GM19452 (cell line): ENCODE measurements around the gene GLI3.

ENCODE experiments used
- ATAC-seq: cut with Tn5 transposase; IDR thresholded peaks from one replicate; pipeline ENCODE4 v1.9.1; 2021; ENCODE audit not compliant: unreplicated experiment

GLI3 gene

GRCh38 chr7:42145539-42145938 lies 91.5 kb downstream of the GLI3 start:
- no peak for ATAC-seq

- ATAC-seq = no peak
These were observed 92.4 kb downstream of the GLI3 start for GRCh38 chr7:42144604-42145003.

GRCh38 chr7:42143711-42144600 lies 93.1 kb downstream of the GLI3 start:
- ATAC-seq = no peak

GRCh38 chr7:42142089-42142488 lies 94.9 kb downstream of the GLI3 start:
- ATAC-seq = no peak

- ATAC-seq = no peak
These were observed 97.3 kb downstream of the GLI3 start for GRCh38 chr7:42139751-42140150.

- ATAC-seq = no peak
These were observed 98.3 kb downstream of the GLI3 start for GRCh38 chr7:42138691-42139090.

- no peak for ATAC-seq
These were observed 99.1 kb downstream of the GLI3 start for GRCh38 chr7:42137941-42138340.

- ATAC-seq = no peak
These were observed 99.6 kb downstream of the GLI3 start for GRCh38 chr7:42137431-42137830.

GRCh38 chr7:42135728-42136127 lies 101.3 kb downstream of the GLI3 start:
- no peak for ATAC-seq

- no peak for ATAC-seq
These were observed 102.6 kb downstream of the GLI3 start for GRCh38 chr7:42134276-42134876.

- ATAC-seq = no peak
These were observed 103.7 kb downstream of the GLI3 start for GRCh38 chr7:42133321-42133720.

GRCh38 chr7:42128703-42129102 lies 108.3 kb downstream of the GLI3 start:
- ATAC-seq = no peak

GRCh38 chr7:42127232-42127622 lies 109.8 kb downstream of the GLI3 start:
- no peak for ATAC-seq

GRCh38 chr7:42126475-42127231 lies 110.4 kb downstream of the GLI3 start:
- no peak for ATAC-seq

GRCh38 chr7:42125321-42125720 lies 111.7 kb downstream of the GLI3 start:
- ATAC-seq = no peak

GRCh38 chr7:42123716-42124115 lies 113.3 kb downstream of the GLI3 start:
- no peak for ATAC-seq

- no peak for ATAC-seq
These were observed 116.8 kb downstream of the GLI3 start for GRCh38 chr7:42120191-42120590.

GRCh38 chr7:42117201-42117600 lies 119.8 kb downstream of the GLI3 start:
- no peak for ATAC-seq

- no peak for ATAC-seq
These were observed 121.2 kb downstream of the GLI3 start for GRCh38 chr7:42115795-42116194.

GRCh38 chr7:42110333-42110732 lies 126.7 kb downstream of the GLI3 start:
- no peak for ATAC-seq

GRCh38 chr7:42108803-42109528 lies 128.0 kb downstream of the GLI3 start:
- no peak for ATAC-seq
